Ishikawa (cell line): ENCODE measurements around the gene ACSF3.

ENCODE experiments used
- CEBPB ChIP-seq: IDR thresholded peaks from 2 replicates; pipeline ENCODE4 v1.6.1; 2012
- CREB1 ChIP-seq: IDR thresholded peaks from 2 replicates; pipeline ENCODE4 v1.6.1; 2012; ENCODE audit warnings: low read depth
- EGR1 ChIP-seq: IDR thresholded peaks from 2 replicates; pipeline ENCODE4 v1.6.1; 2012
- EP300 ChIP-seq: IDR thresholded peaks from 2 replicates; pipeline ENCODE4 v1.6.1; 2012; ENCODE audit warnings: borderline replicate concordance
- FOXM1 ChIP-seq: IDR thresholded peaks from 2 replicates; pipeline ENCODE4 v1.6.1; 2012; ENCODE audit warnings: low read depth, borderline replicate concordance
- MAX ChIP-seq: IDR thresholded peaks from 2 replicates; pipeline ENCODE4 v1.6.1; 2012
- NFIC ChIP-seq: IDR thresholded peaks from 2 replicates; pipeline ENCODE4 v1.6.1; 2012
- RAD21 ChIP-seq: IDR thresholded peaks from 2 replicates; pipeline ENCODE4 v1.6.1; 2012; ENCODE audit warnings: low read depth
- REST ChIP-seq: IDR thresholded peaks from 2 replicates; pipeline ENCODE4 v1.6.1; 2012; ENCODE audit warnings: low read depth, mild to moderate bottlenecking
- TAF1 ChIP-seq: IDR thresholded peaks from 2 replicates; pipeline ENCODE4 v1.6.1; 2012; ENCODE audit warnings: low read depth, mild to moderate bottlenecking
- TCF12 ChIP-seq: IDR thresholded peaks from 2 replicates; pipeline ENCODE4 v1.6.1; 2012; ENCODE audit warnings: low read depth
- TEAD4 ChIP-seq: IDR thresholded peaks from 2 replicates; pipeline ENCODE4 v1.6.1; 2012
- USF1 ChIP-seq: IDR thresholded peaks from 2 replicates; pipeline ENCODE4 v1.6.1; 2012
- YY1 ChIP-seq: IDR thresholded peaks from 2 replicates; pipeline ENCODE4 v1.6.1; 2012; ENCODE audit warnings: low read depth
- ZBTB7A ChIP-seq: IDR thresholded peaks from 2 replicates; pipeline ENCODE4 v1.6.1; 2012; ENCODE audit warnings: low read depth

The ACSF3 gene

DNA sequence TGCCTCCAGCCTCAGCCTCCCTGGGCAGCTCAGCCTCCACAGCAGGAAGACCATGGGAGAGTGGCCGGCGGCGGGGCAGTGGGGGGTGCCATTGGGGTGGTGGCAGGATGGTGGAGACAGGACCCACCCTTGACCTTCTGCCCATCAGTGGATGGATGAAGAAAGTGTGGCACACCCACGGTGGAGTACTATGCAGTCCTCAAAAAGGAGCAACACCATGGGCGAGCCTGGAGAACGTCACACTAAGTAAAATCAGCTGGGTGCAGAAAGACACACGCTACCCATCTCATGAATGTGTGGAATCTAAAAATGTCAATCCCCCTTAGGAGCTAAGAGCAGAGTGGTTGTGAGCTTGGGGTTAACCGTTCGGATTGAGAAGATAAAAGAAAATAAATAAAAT is 34.8 kb upstream of the ACSF3 start:
- TF ChIP-seq ZBTB7A: no peak
- TF ChIP-seq TCF12: no peak

- no peak for TF ChIP-seq EP300
Observed at GRCh38 chr16:89060207-89060794, 33.4 kb upstream of the ACSF3 start.

DNA sequence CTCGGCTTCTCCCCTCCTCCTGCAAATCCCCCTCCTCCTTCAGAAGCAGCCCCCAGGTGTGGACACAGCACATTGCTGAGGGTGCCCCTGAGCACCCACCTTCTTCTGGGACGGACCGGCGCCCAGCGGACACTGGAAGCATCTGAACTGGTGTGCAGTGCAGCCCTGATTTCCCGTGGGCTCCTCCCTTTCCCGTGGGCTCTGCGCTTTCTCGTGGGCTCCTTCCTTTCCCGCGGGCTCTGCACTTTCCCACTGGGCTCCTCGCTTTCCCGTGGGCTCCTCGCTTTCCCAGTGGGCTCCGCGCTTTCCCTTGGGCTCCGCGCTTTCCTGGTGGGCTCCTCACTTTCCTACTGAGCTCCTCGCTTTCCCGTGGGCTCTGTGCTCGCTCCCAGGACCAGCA is 32.6 kb upstream of the ACSF3 start:
- TF ChIP-seq YY1: no peak

GRCh38 chr16:89061590-89062380 is 31.9 kb upstream of the ACSF3 start:
- TF ChIP-seq CREB1 (no peak), EGR1 (no peak), USF1 (no peak), YY1 (no peak), NFIC (no peak)

GRCh38 chr16:89062389-89063345 is 31.0 kb upstream of the ACSF3 start:
- TF ChIP-seq ZBTB7A (no peak), TAF1 (no peak), EGR1 (no peak), USF1 (no peak), TCF12 (no peak), RAD21 (no peak), TEAD4 (no peak), EP300 (no peak), CEBPB (no peak), REST (no peak), CREB1 (no peak), MAX (no peak), FOXM1 (no peak), YY1 (no peak), NFIC (no peak)

DNA sequence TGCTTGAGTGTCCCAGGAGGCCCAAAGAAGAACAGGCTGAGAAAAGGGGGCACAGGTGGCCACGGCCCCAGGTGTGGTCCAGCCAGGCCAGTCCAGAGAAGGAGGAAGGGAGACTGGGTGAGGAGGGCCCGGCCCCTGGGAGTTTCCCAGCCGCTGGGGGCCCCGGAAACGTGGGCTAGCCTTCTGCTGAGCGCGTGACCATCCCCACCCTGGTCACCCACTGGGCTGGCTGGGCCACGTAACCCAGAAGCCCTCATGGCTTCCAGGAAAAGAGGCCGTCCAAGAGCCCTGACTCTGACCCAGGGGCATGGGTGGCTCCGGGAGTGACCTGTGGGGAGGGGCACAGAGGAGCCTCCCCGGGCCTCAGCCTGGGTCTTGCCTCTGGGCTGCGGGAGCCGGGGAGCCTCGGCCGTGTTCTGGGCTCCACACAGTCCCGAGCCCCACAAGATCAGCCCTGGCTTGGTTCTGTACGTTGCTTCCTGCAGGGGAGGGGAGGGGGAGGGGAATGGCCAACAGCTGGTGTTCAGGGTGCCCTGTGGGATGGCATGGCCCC is 29.8 kb upstream of the ACSF3 start:
- no peak for TF ChIP-seq TEAD4
- no peak for TF ChIP-seq RAD21
- no peak for TF ChIP-seq ZBTB7A
- TF ChIP-seq CREB1: no peak
- TF ChIP-seq MAX: no peak
- TF ChIP-seq YY1: no peak
- no peak for TF ChIP-seq EP300
- no peak for TF ChIP-seq REST
